Gastrocnemius medialis (tissue), 4 donors: Measurements from ENCODE around the gene CALR.

Experiments used
- CTCF ChIP-seq, 5 experiments: fragments of 450-650 bp in 3 of 5; fragments of 200-600 bp in 2 of 5; sonication (generic) in 2 of 5; IDR thresholded peaks in 4 of 5; conservative IDR thresholded peaks in 1 of 5; 1 replicate in 4 of 5; 2 replicates in 1 of 5; pipeline ENCODE4 v1.5.1; 2016 to 2019; ENCODE audit warnings: antibody characterized with exemption in 5 of 5, mild to moderate bottlenecking in 3 of 5, moderate library complexity in 3 of 5
- POLR2A ChIP-seq, 2 donors: fragments of 450-650 bp; IDR thresholded peaks; one replicate each; pipeline ENCODE4 v1.6.1; 2017; ENCODE audit warnings: antibody characterized with exemption in 2 of 2, mild to moderate bottlenecking in 2 of 2, moderate library complexity in 2 of 2

- TF ChIP-seq CTCF (IDR thresholded peaks at IDR 0.05 in 4 of 5, conservative IDR thresholded peaks at IDR 0.05 in 1 of 5) (no peak), POLR2A (IDR thresholded peaks at IDR 0.05) (no peak)
Observed at GRCh38 chr19:12946092-12946721, 7.8 kb downstream of the CALR start.
